HG03378 (cell line): ENCODE measurements around the gene CCNQ.

Source experiments
- ATAC-seq: cut with Tn5 transposase; IDR thresholded peaks from one replicate; pipeline ENCODE4 v1.9.1; 2021; ENCODE audit warnings: mild to moderate bottlenecking, moderate library complexity; ENCODE audit not compliant: unreplicated experiment

The CCNQ gene

GRCh38 chrX:153598541-153599191, at the start of gene CCNQ:
Gene CCNQ (minus strand): TSS chrX:153599139. CDS start chrX:153599073, 66 bp downstream.
- ATAC-seq = no peak

GRCh38 chrX:153647461-153648357, 48.8 kb upstream of the CCNQ start:
- ATAC-seq = no peak

GRCh38 chrX:153646620-153647373, 47.9 kb upstream of the CCNQ start, which contains the start of gene DUSP9:
Gene DUSP9 (plus strand): TSS chrX:153647203. CDS start chrX:153647954, 751 bp downstream.
- ATAC-seq = no peak

GRCh38 chrX:153645921-153646488, 47.1 kb upstream of the CCNQ start:
- no peak for ATAC-seq

- no peak for ATAC-seq
Measured at GRCh38 chrX:153645151-153645550, 46.2 kb upstream of the CCNQ start.

- no peak for ATAC-seq
Measured at GRCh38 chrX:153644356-153645125, 45.6 kb upstream of the CCNQ start.

GRCh38 chrX:153643431-153644351, 44.8 kb upstream of the CCNQ start:
- no peak for ATAC-seq

GRCh38 chrX:153642655-153643430, 43.9 kb upstream of the CCNQ start:
- no peak for ATAC-seq

GRCh38 chrX:153642051-153642654, 43.2 kb upstream of the CCNQ start:
- no peak for ATAC-seq

- no peak for ATAC-seq
Measured at GRCh38 chrX:153641627-153642026, 42.7 kb upstream of the CCNQ start.

- ATAC-seq = no peak
Measured at GRCh38 chrX:153640736-153641575, 42.0 kb upstream of the CCNQ start.

- no peak for ATAC-seq
Measured at GRCh38 chrX:153640045-153640686, 41.2 kb upstream of the CCNQ start.

- no peak for ATAC-seq
Measured at GRCh38 chrX:153639177-153640044, 40.5 kb upstream of the CCNQ start.

- ATAC-seq = no peak
Measured at GRCh38 chrX:153638436-153639176, 39.7 kb upstream of the CCNQ start.

GRCh38 chrX:153638041-153638371, 39.1 kb upstream of the CCNQ start:
- no peak for ATAC-seq
